Smooth muscle cell (in vitro differentiated cells): ENCODE data around the gene PRSS21. TPM values are rescaled to one million over a fixed set of nuclear protein-coding genes. Genes with fewer than 3 reads are reported as not detected.

Source experiments
- DNase-seq: peaks from one replicate; lab custom pipeline; 2025; ENCODE audit not compliant: unreplicated experiment; lab: John Stamatoyannopoulos, UW
- H2AFZ ChIP-seq: fragments of 200-600 bp; sonication (generic); 2 replicates; pipeline ENCODE4 v1.6.0; 2016; ENCODE audit warnings: antibody characterized with exemption, low read depth, mild to moderate bottlenecking
- H3F3A ChIP-seq: fragments of 200-600 bp; sonication (generic); 2 replicates; pipeline ENCODE4 v1.6.0; 2017; ENCODE audit warnings: antibody characterized with exemption, low read depth
- H3K27ac ChIP-seq: fragments of 200-600 bp; sonication (generic); 2 replicates; pipeline ENCODE4 v1.5.1; 2016; ENCODE audit warnings: low read depth, mild to moderate bottlenecking
- H3K27me3 ChIP-seq: fragments of 200-600 bp; sonication (generic); 2 replicates; pipeline ENCODE4 v1.6.1; 2016; ENCODE audit warnings: low read depth, mild to moderate bottlenecking
- H3K36me3 ChIP-seq: fragments of 200-600 bp; sonication (generic); 2 replicates; pipeline ENCODE4 v1.5.1; 2016; ENCODE audit warnings: low read depth
- H3K4me1 ChIP-seq: fragments of 200-600 bp; sonication (generic); 2 replicates; pipeline ENCODE4 v1.5.1; 2016; ENCODE audit warnings: low read depth
- H3K4me2 ChIP-seq: fragments of 200-600 bp; sonication (generic); 2 replicates; pipeline ENCODE4 v1.6.0; 2016; ENCODE audit warnings: mild to moderate bottlenecking
- H3K4me3 ChIP-seq: fragments of 200-600 bp; sonication (generic); 2 replicates; pipeline ENCODE4 v1.5.1; 2016; ENCODE audit warnings: mild to moderate bottlenecking
- H3K79me2 ChIP-seq: fragments of 200-600 bp; sonication (generic); 2 replicates; pipeline ENCODE4 v1.6.0; 2016; ENCODE audit warnings: low read depth, mild to moderate bottlenecking
- H3K9ac ChIP-seq: fragments of 200-600 bp; sonication (generic); 2 replicates; pipeline ENCODE4 v1.6.0; 2016; ENCODE audit warnings: low read depth
- H3K9me3 ChIP-seq: fragments of 200-600 bp; sonication (generic); replicated peaks from 2 replicates; pipeline ENCODE4 v1.5.1; 2016; ENCODE audit warnings: low read depth
- H4K20me1 ChIP-seq: fragments of 200-600 bp; sonication (generic); 2 replicates; pipeline ENCODE4 v1.6.0; 2016; ENCODE audit warnings: low read depth
- WGBS: methylation state at CpG from one replicate; pipeline ENCODE4 v1.1.7; 2016; ENCODE audit warnings: low lambda C conversion rate; 5-methylcytosine and 5-hydroxymethylcytosine counted together
- polyA plus RNA-seq: library from polyadenylated mRNA; unstranded; fragments of >200 nt; fragmentation: Nextera tagmentation; extraction: Ambion mirVana; gene quantifications from 2 replicates; pipeline ENCODE4 v1.2.1, GENCODE V29; 2016
- total RNA-seq: library from RNA; depleted of rRNA; stranded (reverse); fragments of >200 nt; gene quantifications from 2 replicates; pipeline ENCODE4 v1.2.3, GENCODE V29; 2014
- TF ChIP-seq, protein P1 (sequence below): fragments of 200-600 bp; sonication (generic); IDR thresholded peaks from 2 replicates; pipeline ENCODE4 v1.5.1; 2017; ENCODE audit warnings: borderline replicate concordance, mild to moderate bottlenecking, antibody characterized with exemption; ENCODE audit not compliant: insufficient read depth, poor library complexity, severe bottlenecking

Gene PRSS21
- total and polyA plus RNA-seq, 2 experiments from 2014 or later = not detected

DNA sequence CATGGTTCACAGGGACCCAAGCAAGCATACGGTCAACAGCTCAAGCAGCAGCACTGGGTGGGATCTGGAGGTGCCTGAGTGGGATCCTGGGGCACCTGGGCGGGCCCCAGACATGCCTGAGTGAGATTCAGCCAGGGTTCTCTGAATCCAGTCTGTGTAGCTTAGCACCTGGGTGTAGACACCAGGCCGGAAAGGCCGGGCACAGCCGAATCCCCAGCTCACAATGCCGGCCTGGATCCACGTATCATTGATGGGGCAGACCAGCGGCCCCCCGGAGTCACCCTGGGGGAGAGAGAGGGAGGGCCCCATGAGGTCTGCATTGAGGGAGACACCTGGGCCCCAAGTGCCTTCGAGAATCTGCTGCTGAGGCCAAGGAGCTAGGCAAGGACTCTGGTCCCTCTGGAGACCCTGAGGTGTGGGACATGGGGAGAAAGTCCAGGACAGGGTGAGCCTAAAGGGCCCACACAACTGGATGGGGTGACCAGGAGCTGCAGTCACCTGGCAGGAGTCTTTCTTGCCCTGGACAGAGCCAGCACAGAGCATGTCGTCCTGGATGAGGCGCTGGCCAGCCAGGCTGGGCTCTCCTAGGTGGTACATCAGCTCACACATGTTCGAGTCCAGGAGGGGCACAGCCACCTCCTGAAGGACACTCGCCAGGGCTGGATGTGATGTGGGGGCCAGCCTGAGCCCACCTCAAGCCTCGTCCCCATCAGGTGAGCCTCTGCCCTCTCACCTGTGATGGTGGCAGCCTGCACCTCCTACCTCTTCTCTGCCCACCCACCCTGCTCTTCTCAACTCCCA lies 22.8 kb downstream of the PRSS21 start:
- Histone ChIP-seq H3K4me1 (no peaks in the 10 kb centered on the region), H3K79me2 (no peaks in the 10 kb centered on the region), H4K20me1 (no peaks in the 10 kb centered on the region), H3K36me3 (no peaks in the 10 kb centered on the region), H3F3A (peaks cover 7% of the 10 kb centered on the region), H3K4me3 (no peak overlapping the region), H3K9me3 (no peaks in the 10 kb centered on the region), H3K27me3 (no peaks in the 10 kb centered on the region), H2AFZ (no peak overlapping the region), H3K27ac (no peak overlapping the region), H3K9ac (no peak overlapping the region), H3K4me2 (no peak overlapping the region)
- DNase-seq = no peak
- 92% methylated on average over 15 of the region's 15 CpGs for WGBS
- TF ChIP-seq, protein P1, sequence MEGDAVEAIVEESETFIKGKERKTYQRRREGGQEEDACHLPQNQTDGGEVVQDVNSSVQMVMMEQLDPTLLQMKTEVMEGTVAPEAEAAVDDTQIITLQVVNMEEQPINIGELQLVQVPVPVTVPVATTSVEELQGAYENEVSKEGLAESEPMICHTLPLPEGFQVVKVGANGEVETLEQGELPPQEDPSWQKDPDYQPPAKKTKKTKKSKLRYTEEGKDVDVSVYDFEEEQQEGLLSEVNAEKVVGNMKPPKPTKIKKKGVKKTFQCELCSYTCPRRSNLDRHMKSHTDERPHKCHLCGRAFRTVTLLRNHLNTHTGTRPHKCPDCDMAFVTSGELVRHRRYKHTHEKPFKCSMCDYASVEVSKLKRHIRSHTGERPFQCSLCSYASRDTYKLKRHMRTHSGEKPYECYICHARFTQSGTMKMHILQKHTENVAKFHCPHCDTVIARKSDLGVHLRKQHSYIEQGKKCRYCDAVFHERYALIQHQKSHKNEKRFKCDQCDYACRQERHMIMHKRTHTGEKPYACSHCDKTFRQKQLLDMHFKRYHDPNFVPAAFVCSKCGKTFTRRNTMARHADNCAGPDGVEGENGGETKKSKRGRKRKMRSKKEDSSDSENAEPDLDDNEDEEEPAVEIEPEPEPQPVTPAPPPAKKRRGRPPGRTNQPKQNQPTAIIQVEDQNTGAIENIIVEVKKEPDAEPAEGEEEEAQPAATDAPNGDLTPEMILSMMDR = no peak

DNA sequence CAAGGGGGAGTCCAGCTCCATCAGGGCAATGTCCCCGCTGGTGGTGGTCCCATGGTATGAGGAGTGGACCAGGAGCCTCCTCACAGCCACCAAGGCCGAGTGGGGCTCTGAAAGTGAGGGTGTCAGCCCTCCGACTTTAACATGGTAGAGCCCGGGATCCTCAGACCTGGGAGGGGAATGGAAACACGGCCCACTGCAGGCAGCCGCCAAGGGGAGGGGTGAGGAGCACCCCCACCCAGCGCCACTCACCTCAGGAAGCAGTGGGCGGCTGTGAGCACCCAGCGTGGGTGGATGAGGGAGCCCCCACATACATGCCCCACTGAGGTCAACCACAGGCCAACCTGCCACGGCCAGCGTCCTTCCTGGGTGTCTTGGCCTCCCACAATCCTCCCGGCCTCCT lies 23.9 kb downstream of the PRSS21 start:
- Histone ChIP-seq H3K36me3 (no peaks in the 10 kb centered on the region), H3K9me3 (no peaks in the 10 kb centered on the region), H3K27ac (no peak overlapping the region), H2AFZ (no peak overlapping the region), H3K4me2 (no peak overlapping the region), H3K79me2 (no peaks in the 10 kb centered on the region), H3K27me3 (no peaks in the 10 kb centered on the region), H3F3A (peaks cover 7% of the 10 kb centered on the region), H3K4me3 (no peak overlapping the region), H3K9ac (no peak overlapping the region), H3K4me1 (no peaks in the 10 kb centered on the region), H4K20me1 (no peaks in the 10 kb centered on the region)
- 89% methylated on average over 11 of the region's 12 CpGs for WGBS
- DNase-seq = no peak
- TF ChIP-seq, protein P1 = no peak

DNA sequence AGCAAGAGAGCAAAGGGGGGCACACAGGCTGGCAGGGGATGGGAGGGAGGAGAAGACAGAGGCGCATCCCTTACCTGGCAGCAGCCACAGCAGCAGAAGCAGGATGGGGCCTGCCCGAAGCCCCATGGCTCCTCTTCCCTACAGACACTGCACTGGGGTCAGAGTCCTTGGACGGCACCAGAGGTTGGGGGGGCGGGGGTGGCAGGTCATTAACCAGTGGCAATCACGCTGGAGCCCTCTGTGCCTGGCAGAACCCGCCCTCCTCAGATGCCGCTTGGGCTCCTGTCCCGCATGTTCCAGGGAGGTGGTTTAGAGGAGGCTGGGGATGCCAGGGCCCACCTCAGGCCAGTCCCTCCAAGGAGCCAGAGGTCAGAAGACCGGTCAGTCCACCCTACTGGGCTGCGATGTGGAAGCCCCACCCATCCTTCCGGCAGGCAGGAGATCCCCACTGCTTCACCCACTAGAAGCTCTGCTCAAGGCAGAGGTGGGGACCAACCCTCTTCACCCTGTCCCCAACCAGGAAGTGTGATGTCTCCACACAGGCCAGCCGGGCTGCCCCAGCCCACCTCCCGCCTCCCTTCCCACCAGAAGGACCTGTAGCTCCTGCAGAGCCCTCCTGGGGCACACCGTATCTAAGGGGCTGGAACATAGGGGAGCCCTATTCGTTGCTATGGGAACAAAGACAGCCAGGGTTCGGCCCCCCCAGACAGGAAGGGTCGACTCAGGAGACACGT lies 24.7 kb downstream of the PRSS21 start:
- WGBS = 87% methylated on average over 18 of the region's 18 CpGs

More for the DNA sequence above, 24.7 kb downstream of the PRSS21 start:
- H3K4me2 ChIP-seq = no peak overlapping the region
- H3K27ac ChIP-seq = no peak overlapping the region
- no peaks in the 10 kb centered on the region for H3K4me1 ChIP-seq
- no peaks in the 10 kb centered on the region for H3K9me3 ChIP-seq
- no peak overlapping the region for H3K9ac ChIP-seq
- no peak for DNase-seq
- no peaks in the 10 kb centered on the region for H4K20me1 ChIP-seq
- peaks cover 4% of the 10 kb centered on the region for H3F3A ChIP-seq
- no peaks in the 10 kb centered on the region for H3K79me2 ChIP-seq
- no peak overlapping the region for H3K4me3 ChIP-seq
- no peak overlapping the region for H2AFZ ChIP-seq
- TF ChIP-seq, protein P1 = no peak
- no peaks in the 10 kb centered on the region for H3K36me3 ChIP-seq
- no peaks in the 10 kb centered on the region for H3K27me3 ChIP-seq
